GM19397 (cell line): ENCODE measurements around the gene TBCD.
"Not testable (repeated sequence)": the region's sequence is repeated elsewhere in the genome, so short reads cannot be mapped to it uniquely, and the experiment has no call there.

Experiments used
- ATAC-seq: cut with Tn5 transposase; IDR thresholded peaks from one replicate; pipeline ENCODE4 v1.9.1; 2021; ENCODE audit warnings: mild to moderate bottlenecking, moderate library complexity; ENCODE audit not compliant: unreplicated experiment

Gene TBCD

DNA sequence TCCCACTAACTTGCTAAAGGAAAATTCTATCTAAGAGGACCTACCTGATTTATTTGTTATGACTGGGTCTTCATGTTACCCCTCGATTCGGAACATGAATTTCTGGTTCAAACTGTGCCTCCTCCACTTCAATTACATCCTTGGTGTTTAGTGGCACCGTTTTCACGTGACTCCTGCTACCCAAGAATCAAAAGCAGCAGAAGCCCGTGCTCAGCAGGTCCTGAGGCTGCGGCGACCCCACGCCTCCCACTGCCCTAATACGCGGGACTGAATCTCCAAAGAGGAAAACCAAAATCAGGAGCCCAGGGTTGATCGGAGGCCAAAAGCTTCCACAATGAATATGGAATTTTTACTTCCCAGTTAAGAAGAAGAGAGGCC lies 233.6 kb downstream of the TBCD start:
- ATAC-seq, result no peak

DNA sequence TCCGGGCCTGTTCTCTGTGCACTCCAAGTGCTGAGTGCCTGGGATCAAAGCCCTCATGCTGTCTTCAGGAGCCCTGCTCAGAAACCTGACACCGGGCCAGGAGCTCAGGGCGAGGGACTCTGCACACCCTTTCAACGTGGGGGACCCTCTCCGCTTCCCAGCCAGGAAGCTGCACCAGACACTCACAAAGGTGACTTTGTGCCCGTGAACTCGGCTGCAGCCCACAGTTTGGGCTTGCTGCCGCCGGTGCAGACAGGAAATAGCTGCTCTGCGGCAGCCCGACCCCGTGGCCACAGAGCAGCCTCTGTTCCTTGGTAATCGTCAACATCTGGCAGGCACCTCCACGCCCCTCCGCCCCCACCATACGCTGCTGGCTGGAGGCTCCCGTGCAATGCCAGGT lies 234.1 kb downstream of the TBCD start:
- no peak for ATAC-seq

- not testable (repeated sequence) for ATAC-seq
Measured at GRCh38 chr17:82989051-82989450, 237.2 kb downstream of the TBCD start.

DNA sequence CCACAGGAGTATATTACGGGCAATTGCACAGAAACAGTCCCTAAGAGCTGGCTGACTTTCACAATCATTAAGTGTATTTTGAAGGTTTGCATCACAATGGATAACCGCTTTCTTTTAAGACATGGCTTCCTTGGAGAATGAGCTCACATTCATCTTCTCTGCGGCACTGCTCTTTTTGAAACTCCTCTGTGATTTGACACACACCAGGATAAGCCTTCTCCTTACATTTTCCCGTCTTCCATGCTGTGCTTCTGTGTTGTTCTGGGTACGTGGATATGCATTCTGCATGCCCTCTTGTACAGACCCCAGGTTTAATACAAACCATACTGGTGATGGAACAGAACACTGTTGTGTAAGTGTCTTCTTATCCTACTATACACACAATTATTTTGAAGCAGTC lies 238.0 kb downstream of the TBCD start:
- no peak for ATAC-seq

DNA sequence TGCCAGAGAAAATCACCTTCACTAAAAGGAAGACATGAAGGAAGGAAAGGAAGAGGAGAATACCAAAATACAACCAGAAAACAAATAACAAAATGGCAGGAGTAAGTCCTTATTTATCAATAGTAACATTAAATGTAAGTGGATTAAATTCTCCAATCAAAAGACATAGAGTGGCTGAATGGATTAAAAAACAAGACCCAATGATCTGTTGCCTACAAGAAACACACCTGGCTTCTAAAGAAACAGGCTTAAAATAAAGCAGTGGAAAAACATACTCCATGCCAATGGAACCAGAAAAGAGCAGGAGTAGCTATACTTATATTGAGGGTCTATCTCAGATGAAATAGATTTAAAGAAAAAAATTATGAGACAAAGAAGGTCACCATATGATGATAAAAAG lies 241.1 kb downstream of the TBCD start:
- ATAC-seq, result no peak
